PC-9 (cell line): ENCODE measurements around the gene SHH. TPM values are rescaled to one million over a fixed set of nuclear protein-coding genes. Genes with fewer than 3 reads are reported as not detected.

ENCODE experiments used
- BruUV-seq: library from RNA; stranded (reverse); fragments of 400-500 nt; replicated peaks from 2 replicates; lab custom pipeline; 2021; lab: Mats Ljungman, UMichigan
- CTCF ChIA-PET: fragments of 300-600 bp; sonication (Branson Sonifier 250); formaldehyde crosslinking; loops from one replicate; lab custom pipeline; 2022; ENCODE audit warnings: antibody characterized with exemption; lab: Charles Lee
- POLR2A ChIA-PET: fragments of 300-600 bp; sonication (Branson Sonifier 250); formaldehyde crosslinking; loops from one replicate; lab custom pipeline; 2022; ENCODE audit warnings: antibody characterized with exemption; ENCODE audit not compliant: unreplicated experiment; lab: Charles Lee
- DNase-seq, 2 experiments: peaks; one replicate each; pipeline versions ENCODE4 v3.0.0 to v3.0.0-alpha.2; 2015 to 2022; ENCODE audit warnings: mixed read lengths in 1 of 2
- H2AFZ ChIP-seq: fragments of 200-600 bp; sonication (generic); 2 replicates; pipeline ENCODE4 v1.8.1; 2017; ENCODE audit warnings: antibody characterized with exemption
- H3F3A ChIP-seq: fragments of 200-600 bp; sonication (generic); 2 replicates; pipeline ENCODE4 v1.8.1; 2017; ENCODE audit warnings: antibody characterized with exemption, mild to moderate bottlenecking, low read depth; ENCODE audit not compliant: insufficient read depth
- H3K27ac ChIP-seq: fragments of 200-600 bp; sonication (generic); 2 replicates; pipeline ENCODE4 v1.6.1; 2016; ENCODE audit warnings: mixed run types
- H3K27me3 ChIP-seq: fragments of 200-600 bp; sonication (generic); 2 replicates; pipeline ENCODE4 v1.6.1; 2016; ENCODE audit warnings: low read depth, mixed run types; ENCODE audit not compliant: insufficient read depth
- H3K36me3 ChIP-seq: fragments of 200-600 bp; sonication (generic); 2 replicates; pipeline ENCODE4 v1.6.1; 2016; ENCODE audit warnings: low read depth, mixed run types
- H3K4me1 ChIP-seq: fragments of 200-600 bp; sonication (generic); replicated peaks from 2 replicates; pipeline ENCODE4 v1.6.1; 2016; ENCODE audit warnings: mixed run types; ENCODE audit not compliant: insufficient read depth
- H3K4me2 ChIP-seq: fragments of 200-600 bp; sonication (generic); 2 replicates; pipeline ENCODE4 v1.6.1; 2017; ENCODE audit warnings: mixed run types
- H3K4me3 ChIP-seq: fragments of 200-600 bp; sonication (generic); 2 replicates; pipeline ENCODE4 v1.6.1; 2016; ENCODE audit warnings: mixed run types
- H3K79me2 ChIP-seq: fragments of 200-600 bp; sonication (generic); 2 replicates; pipeline ENCODE4 v1.6.1; 2017; ENCODE audit warnings: low read depth, mixed run types
- H3K9me2 ChIP-seq: fragments of 200-600 bp; sonication (generic); 2 replicates; pipeline ENCODE4 v1.8.1; 2017; ENCODE audit warnings: mild to moderate bottlenecking; ENCODE audit not compliant: insufficient read depth
- H3K9me3 ChIP-seq: fragments of 200-600 bp; sonication (generic); 2 replicates; pipeline ENCODE4 v1.8.1; 2016; ENCODE audit warnings: low read depth; ENCODE audit not compliant: insufficient read depth
- H4K20me1 ChIP-seq: fragments of 200-600 bp; sonication (generic); 2 replicates; pipeline ENCODE4 v1.8.1; 2017; ENCODE audit not compliant: insufficient read depth
- EZH2 ChIP-seq: fragments of 200-600 bp; sonication (generic); IDR thresholded peaks from 2 replicates; pipeline ENCODE4 v1.8.0; 2017; ENCODE audit warnings: antibody characterized with exemption, low read depth
- intact Hi-C: fragments of 100-400 bp; cut with micrococcal nuclease; formaldehyde crosslinking; loops from one replicate; pipeline ENCODE4 v1.10.0; 2022; ENCODE audit not compliant: unreplicated experiment
- total RNA-seq: library from RNA; stranded (reverse); gene quantifications from 2 replicates; pipeline ENCODE4 v1.2.3, GENCODE V29; 2021
- TF ChIP-seq, protein P1 (sequence below): fragments of 200-600 bp; sonication (generic); conservative IDR thresholded peaks from 2 replicates; pipeline ENCODE4 v1.6.1; 2017; ENCODE audit warnings: mixed run types, antibody characterized with exemption, mild to moderate bottlenecking, moderate library complexity

Gene SHH
- total RNA-seq, 1 experiment from 2014 or later = not detected

DNA sequence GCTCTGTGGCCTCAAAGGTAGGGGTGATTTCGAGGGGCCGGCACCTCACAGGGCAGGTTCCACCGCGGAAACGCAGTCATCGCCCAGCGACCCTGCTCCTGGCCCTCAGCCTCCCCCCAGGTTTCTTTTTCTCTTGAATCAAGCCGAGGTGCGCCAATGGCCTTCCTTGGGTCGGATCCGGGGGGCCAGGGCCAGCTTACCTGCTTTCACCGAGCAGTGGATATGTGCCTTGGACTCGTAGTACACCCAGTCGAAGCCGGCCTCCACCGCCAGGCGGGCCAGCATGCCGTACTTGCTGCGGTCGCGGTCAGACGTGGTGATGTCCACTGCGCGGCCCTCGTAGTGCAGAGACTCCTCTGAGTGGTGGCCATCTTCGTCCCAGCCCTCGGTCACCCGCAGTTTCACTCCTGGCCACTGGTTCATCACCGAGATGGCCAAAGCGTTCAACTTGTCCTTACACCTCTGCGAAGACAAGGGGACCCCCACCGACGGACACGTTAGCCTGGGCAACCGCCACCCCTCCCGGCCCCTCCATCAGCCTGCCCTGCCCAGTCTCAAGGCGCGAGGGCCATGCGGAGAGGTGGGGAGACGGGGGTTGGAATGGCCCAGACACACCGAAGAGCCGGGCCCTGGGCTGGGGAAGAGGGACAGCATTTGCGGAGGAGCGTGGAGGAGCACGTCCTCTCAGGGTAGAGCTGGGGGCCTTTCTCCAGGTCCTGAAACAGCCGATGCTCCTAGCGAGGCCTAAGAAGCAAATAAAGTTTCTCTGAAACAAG, 6.0 kb downstream of the SHH start:
- DNase-seq = no peak
- no peaks in the 10 kb centered on the region for H3K36me3 ChIP-seq
- H3F3A ChIP-seq = no peaks in the 10 kb centered on the region
- H4K20me1 ChIP-seq = no peaks in the 10 kb centered on the region
- no peak for TF ChIP-seq EZH2
- TF ChIP-seq, protein P1, sequence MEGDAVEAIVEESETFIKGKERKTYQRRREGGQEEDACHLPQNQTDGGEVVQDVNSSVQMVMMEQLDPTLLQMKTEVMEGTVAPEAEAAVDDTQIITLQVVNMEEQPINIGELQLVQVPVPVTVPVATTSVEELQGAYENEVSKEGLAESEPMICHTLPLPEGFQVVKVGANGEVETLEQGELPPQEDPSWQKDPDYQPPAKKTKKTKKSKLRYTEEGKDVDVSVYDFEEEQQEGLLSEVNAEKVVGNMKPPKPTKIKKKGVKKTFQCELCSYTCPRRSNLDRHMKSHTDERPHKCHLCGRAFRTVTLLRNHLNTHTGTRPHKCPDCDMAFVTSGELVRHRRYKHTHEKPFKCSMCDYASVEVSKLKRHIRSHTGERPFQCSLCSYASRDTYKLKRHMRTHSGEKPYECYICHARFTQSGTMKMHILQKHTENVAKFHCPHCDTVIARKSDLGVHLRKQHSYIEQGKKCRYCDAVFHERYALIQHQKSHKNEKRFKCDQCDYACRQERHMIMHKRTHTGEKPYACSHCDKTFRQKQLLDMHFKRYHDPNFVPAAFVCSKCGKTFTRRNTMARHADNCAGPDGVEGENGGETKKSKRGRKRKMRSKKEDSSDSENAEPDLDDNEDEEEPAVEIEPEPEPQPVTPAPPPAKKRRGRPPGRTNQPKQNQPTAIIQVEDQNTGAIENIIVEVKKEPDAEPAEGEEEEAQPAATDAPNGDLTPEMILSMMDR = no peak
- H3K9me3 ChIP-seq = no peaks in the 10 kb centered on the region
- H3K4me2 ChIP-seq = no peak overlapping the region
- intact Hi-C loops = loop anchor here (5.0 to 10.0 kb wide), 3 partner anchors 839 to 1329 kb away; partner anchors contain the start of genes RNF32 and UBE3C
- ChIA-PET POLR2A (no interaction called here), CTCF (interaction anchor here (0.5 kb wide), 1 partner anchor 467 kb away, joined by 3 read pairs; no protein-coding TSS in a partner anchor)
- peaks cover 13% of the 10 kb centered on the region; the same call in 1 of the 2 replicates for H3K27me3 ChIP-seq
- peaks cover 2% of the 10 kb centered on the region; the same call in 1 of the 2 replicates for H3K4me1 ChIP-seq
- H3K27ac ChIP-seq = no peak overlapping the region
- H3K4me3 ChIP-seq = no peak overlapping the region
- no peaks in the 10 kb centered on the region for H3K79me2 ChIP-seq
- no peak overlapping the region for H2AFZ ChIP-seq
- no peaks in the 10 kb centered on the region for H3K9me2 ChIP-seq
- no TSS peak for BruUV-seq

DNA sequence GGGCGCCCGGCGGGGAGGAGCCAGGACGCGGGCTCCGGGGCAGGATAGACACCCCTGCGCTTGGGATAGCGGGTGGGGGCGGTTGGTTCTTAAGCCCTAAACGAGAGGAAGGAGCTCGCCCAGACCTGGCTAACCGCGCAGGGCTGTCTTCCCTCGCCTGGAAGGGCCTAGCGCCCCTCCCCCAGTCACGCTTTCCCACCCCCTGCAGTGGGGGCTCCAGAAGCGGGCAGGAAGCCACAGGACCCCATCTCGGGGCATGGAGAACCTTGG, 6.5 kb downstream of the SHH start:
- Histone ChIP-seq H3K4me2 (peak overlapping the region; percentile 71; the same call in 1 of the 2 replicates), H4K20me1 (no peaks in the 10 kb centered on the region), H3K27ac (no peak overlapping the region), H3K4me1 (no peaks in the 10 kb centered on the region), H3K9me3 (no peaks in the 10 kb centered on the region), H3F3A (no peaks in the 10 kb centered on the region), H3K36me3 (no peaks in the 10 kb centered on the region), H2AFZ (no peak overlapping the region), H3K9me2 (no peaks in the 10 kb centered on the region), H3K79me2 (no peaks in the 10 kb centered on the region), H3K27me3 (peaks cover 16% of the 10 kb centered on the region; the same call in 1 of the 2 replicates), H3K4me3 (no peak overlapping the region)
- ChIA-PET CTCF (interaction anchor here (0.5 kb wide), 1 partner anchor 468 kb away, joined by 3 read pairs; no protein-coding TSS in a partner anchor), POLR2A (no interaction called here)
- no TSS peak for BruUV-seq
- intact Hi-C loops = loop anchor here (1.0 to 10.0 kb wide), 4 partner anchors 668 to 1329 kb away; partner anchors contain the start of genes RNF32 and UBE3C
- no peak for DNase-seq
- no peak for TF ChIP-seq EZH2
- TF ChIP-seq, protein P1 = no peak

DNA sequence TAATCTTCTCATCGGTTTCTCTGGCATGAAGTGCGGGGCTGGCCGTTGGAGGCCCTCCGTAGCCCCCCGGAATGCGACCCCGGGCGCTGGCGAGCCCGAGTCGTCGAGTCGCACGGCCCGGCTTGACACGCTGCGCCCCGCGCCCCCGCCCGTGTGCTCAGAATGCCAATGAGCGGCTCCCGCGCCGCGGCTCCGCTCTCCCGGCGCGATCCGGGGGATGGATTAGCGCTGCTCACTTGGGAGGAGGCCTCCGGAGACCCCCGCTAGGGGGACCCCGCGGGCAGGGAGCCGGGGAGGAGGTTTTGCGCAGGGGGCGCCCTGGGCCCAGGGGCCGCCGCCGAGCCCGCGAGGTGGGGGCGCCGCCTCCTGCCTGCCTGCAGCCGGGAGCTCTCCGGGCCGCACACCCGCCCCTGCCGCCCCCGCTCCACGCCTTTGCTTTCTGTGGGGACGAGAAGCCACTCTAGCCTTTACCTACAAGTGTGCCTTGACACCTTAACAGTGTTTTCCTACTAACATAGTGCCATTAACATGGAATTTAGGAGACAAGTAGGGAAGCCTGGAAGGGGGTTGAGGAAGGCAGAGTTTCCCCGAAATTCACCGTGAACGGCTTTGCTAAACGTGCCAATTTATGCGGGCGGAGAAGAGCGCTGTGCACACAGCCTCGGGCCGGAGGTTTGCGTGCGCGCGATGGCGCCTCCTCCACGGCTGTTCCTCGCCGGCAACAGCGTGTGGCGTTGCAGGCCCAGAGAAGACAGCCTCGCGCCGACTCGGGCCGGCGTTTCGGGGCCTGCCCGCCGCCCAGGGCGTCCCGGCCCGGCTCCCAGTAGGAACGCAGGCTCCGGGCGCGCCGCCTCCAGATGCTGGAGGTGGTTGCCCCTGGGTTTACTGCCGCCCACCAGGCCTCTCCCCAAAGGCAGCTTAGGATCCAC, 7.1 kb downstream of the SHH start:
- intact Hi-C loops = loop anchor here (1.0 to 10.0 kb wide), 4 partner anchors 668 to 1330 kb away; partner anchors contain the start of genes RNF32 and UBE3C
- Histone ChIP-seq H3K36me3 (no peaks in the 10 kb centered on the region), H3K9me2 (no peaks in the 10 kb centered on the region), H3K4me1 (no peaks in the 10 kb centered on the region), H3K27me3 (peaks cover 19% of the 10 kb centered on the region; the same call in 1 of the 2 replicates), H2AFZ (0 out of 2 replicates have a peak overlapping the region, but pooled peaks have one; percentile 57), H3K4me3 (peak overlapping the region; percentile 48; the same call in 1 of the 2 replicates), H3F3A (no peaks in the 10 kb centered on the region), H3K9me3 (no peaks in the 10 kb centered on the region), H3K79me2 (no peaks in the 10 kb centered on the region), H3K27ac (no peak overlapping the region), H4K20me1 (no peaks in the 10 kb centered on the region), H3K4me2 (peak overlapping the region; percentile 71)
- POLR2A ChIA-PET = no interaction called here
- CTCF ChIA-PET = interaction anchor here (0.5 kb wide), 1 partner anchor 469 kb away, joined by 3 read pairs; no protein-coding TSS in a partner anchor
- TF ChIP-seq, protein P1 = peak; percentile 87
- TF ChIP-seq EZH2 = no peak
- BruUV-seq = no TSS peak
- DNase-seq = peak in 1 of 2 experiments; percentile 78
